Stimulated activated CD4-positive, alpha-beta T cell treated with anti-CD3 and anti-CD28 coated beads, Interleukin-15, amount 100 ng/mL, for 24 hours (primary cell): ENCODE data around the gene SLC45A2.

Source experiments
- DNase-seq: peaks from one replicate; pipeline ENCODE4 v3.0.0-alpha.2; 2020

Gene SLC45A2

GRCh38 chr5:34005681-34006080, 21.2 kb upstream of the SLC45A2 start:
- DNase-seq = no peak

- DNase-seq = peak; percentile 44
Observed at GRCh38 chr5:34005211-34005610, 20.7 kb upstream of the SLC45A2 start.

GRCh38 chr5:34003941-34004340, 19.4 kb upstream of the SLC45A2 start:
- no peak for DNase-seq

- DNase-seq = no peak
Observed at GRCh38 chr5:34002629-34003328, 18.3 kb upstream of the SLC45A2 start.

- DNase-seq = no peak
Observed at GRCh38 chr5:34001241-34001841, 16.8 kb upstream of the SLC45A2 start.

GRCh38 chr5:33999978-34000377, 15.5 kb upstream of the SLC45A2 start:
- DNase-seq = no peak

- peak; percentile 27 for DNase-seq
Observed at GRCh38 chr5:33997331-33997983, 13.0 kb upstream of the SLC45A2 start.

GRCh38 chr5:33995865-33996264, 11.4 kb upstream of the SLC45A2 start:
- DNase-seq = no peak

- DNase-seq = no peak
Observed at GRCh38 chr5:33994845-33995244, 10.4 kb upstream of the SLC45A2 start.

- DNase-seq = no peak
Observed at GRCh38 chr5:33992864-33993263, 8.4 kb upstream of the SLC45A2 start.

- no peak for DNase-seq
Observed at GRCh38 chr5:33985447-33985846, 954 bp upstream of the SLC45A2 start.

GRCh38 chr5:33984178-33984577, 315 bp downstream of the SLC45A2 start:
- no peak for DNase-seq

GRCh38 chr5:33981408-33982162, 2.9 kb downstream of the SLC45A2 start:
- DNase-seq = no peak

GRCh38 chr5:33980030-33980429, 4.5 kb downstream of the SLC45A2 start:
- DNase-seq = no peak

- DNase-seq = no peak
Observed at GRCh38 chr5:33978306-33978705, 6.2 kb downstream of the SLC45A2 start.

- DNase-seq = no peak
Observed at GRCh38 chr5:33976307-33976706, 8.2 kb downstream of the SLC45A2 start.

- no peak for DNase-seq
Observed at GRCh38 chr5:33975852-33976251, 8.6 kb downstream of the SLC45A2 start.

GRCh38 chr5:33973271-33973670, 11.2 kb downstream of the SLC45A2 start:
- DNase-seq = no peak

GRCh38 chr5:33969572-33970452, 14.7 kb downstream of the SLC45A2 start:
- no peak for DNase-seq

GRCh38 chr5:33968211-33969005, 16.1 kb downstream of the SLC45A2 start:
- no peak for DNase-seq

GRCh38 chr5:33966805-33967204, 17.7 kb downstream of the SLC45A2 start:
- DNase-seq = no peak
